ENCODE measurements around the gene CCDC154. TPM values are rescaled to one million over a fixed set of nuclear protein-coding genes. Genes with fewer than 3 reads are reported as not detected.
A peak's percentile ranks its signal among the peaks of the same experiment; 100 is the strongest.

CCDC154 gene
- total and polyA plus RNA-seq, 4 donors: 0.59 to 3.9 (median 2.3) TPM

- 58% methylated on average over 40 of the region's 42 CpGs for WGBS (ENCODE audit: insufficient coverage)
- Histone ChIP-seq H3K36me3 (ENCODE audit: control insufficient read depth, insufficient read depth, low read length) (peaks cover 18% of the 10 kb centered on the region), H3K4me3 (ENCODE audit: low read depth, low read length) (no peak overlapping the region), H3K4me1 (ENCODE audit: control insufficient read depth, insufficient read depth, low read length) (peaks cover 25% of the 10 kb centered on the region), H3K27me3 (ENCODE audit: control insufficient read depth, insufficient read depth, low read length) (no peaks in the 10 kb centered on the region), H3K9me3 (ENCODE audit: control insufficient read depth, insufficient read depth, low read length) (no peaks in the 10 kb centered on the region), H3K27ac (ENCODE audit: low read depth, low read length) (no peak overlapping the region)
- DNase-seq (ENCODE audit: low read depth in 4 of 6, low spot score in 6 of 6): peak in 1 of 6 donors; percentile 32
Observed at GRCh38 chr16:1426734-1427471, 17.5 kb downstream of the CCDC154 start.

DNA sequence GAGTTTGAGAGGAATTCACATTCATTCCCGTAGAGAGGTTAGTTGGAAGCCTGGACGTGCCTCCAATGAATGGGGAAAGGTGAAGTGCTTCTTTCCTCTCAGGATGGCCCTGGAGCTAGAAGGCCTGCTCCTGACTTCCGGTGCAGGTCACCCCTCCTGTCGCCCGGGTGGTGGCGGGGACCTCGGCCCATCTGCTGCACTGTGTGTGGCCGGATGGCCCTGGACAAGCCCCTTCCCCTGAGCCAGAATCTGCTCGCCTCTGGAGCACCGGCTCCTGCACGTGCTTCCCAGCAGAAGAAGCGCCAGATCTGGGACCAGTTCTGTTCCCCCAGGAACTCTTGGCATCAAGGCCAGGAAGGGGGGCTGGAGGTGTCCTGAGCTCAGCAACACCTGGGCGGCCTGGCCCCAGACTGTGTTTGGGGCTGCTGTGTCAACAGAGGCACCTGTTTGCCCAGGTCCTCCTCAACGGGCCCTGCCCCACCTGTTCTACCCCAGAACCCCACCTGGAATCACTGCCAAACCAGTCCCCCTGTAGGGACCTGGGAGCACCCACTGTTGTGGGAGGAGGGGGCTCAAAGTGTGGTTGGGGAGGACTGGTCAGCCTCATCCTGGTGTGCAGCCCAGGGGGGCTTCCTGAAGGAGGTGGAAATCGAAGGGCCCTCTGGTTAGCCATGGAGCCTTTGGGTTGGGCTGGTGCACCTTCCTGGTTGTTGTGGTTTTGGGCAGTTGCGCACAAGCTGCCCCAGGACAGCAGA is 18.6 kb downstream of the CCDC154 start:
- Histone ChIP-seq H3K27ac (ENCODE audit: low read depth, low read length) (no peak overlapping the region), H3K36me3 (ENCODE audit: control insufficient read depth, insufficient read depth, low read length) (peaks cover 13% of the 10 kb centered on the region), H3K4me1 (ENCODE audit: control insufficient read depth, insufficient read depth, low read length) (peaks cover 26% of the 10 kb centered on the region), H3K9me3 (ENCODE audit: control insufficient read depth, insufficient read depth, low read length) (no peaks in the 10 kb centered on the region), H3K4me3 (ENCODE audit: low read depth, low read length) (no peak overlapping the region), H3K27me3 (ENCODE audit: control insufficient read depth, insufficient read depth, low read length) (no peaks in the 10 kb centered on the region)
- 89% methylated on average over 15 of the region's 16 CpGs for WGBS (ENCODE audit: insufficient coverage)
- DNase-seq (ENCODE audit: low read depth in 4 of 6, low spot score in 6 of 6): no peak

- no peak overlapping the region for H3K27ac ChIP-seq (ENCODE audit: low read depth, low read length)
- peaks cover 16% of the 10 kb centered on the region for H3K36me3 ChIP-seq (ENCODE audit: control insufficient read depth, insufficient read depth, low read length)
- WGBS (ENCODE audit: insufficient coverage): 60% methylated on average over 6 of the region's 12 CpGs
- no peaks in the 10 kb centered on the region for H3K27me3 ChIP-seq (ENCODE audit: control insufficient read depth, insufficient read depth, low read length)
- no peak for DNase-seq (ENCODE audit: low read depth in 4 of 6, low spot score in 6 of 6)
- peaks cover 23% of the 10 kb centered on the region for H3K4me1 ChIP-seq (ENCODE audit: control insufficient read depth, insufficient read depth, low read length)
- H3K9me3 ChIP-seq (ENCODE audit: control insufficient read depth, insufficient read depth, low read length): no peaks in the 10 kb centered on the region
- H3K4me3 ChIP-seq (ENCODE audit: low read depth, low read length): no peak overlapping the region
Observed at GRCh38 chr16:1424028-1424427, 20.3 kb downstream of the CCDC154 start.

GRCh38 chr16:1422076-1422475 is 22.3 kb downstream of the CCDC154 start:
- 86% methylated on average over 9 of the region's 10 CpGs for WGBS (ENCODE audit: insufficient coverage)
- Histone ChIP-seq H3K4me1 (ENCODE audit: control insufficient read depth, insufficient read depth, low read length) (peaks cover 34% of the 10 kb centered on the region), H3K27ac (ENCODE audit: low read depth, low read length) (no peak overlapping the region)

DNA sequence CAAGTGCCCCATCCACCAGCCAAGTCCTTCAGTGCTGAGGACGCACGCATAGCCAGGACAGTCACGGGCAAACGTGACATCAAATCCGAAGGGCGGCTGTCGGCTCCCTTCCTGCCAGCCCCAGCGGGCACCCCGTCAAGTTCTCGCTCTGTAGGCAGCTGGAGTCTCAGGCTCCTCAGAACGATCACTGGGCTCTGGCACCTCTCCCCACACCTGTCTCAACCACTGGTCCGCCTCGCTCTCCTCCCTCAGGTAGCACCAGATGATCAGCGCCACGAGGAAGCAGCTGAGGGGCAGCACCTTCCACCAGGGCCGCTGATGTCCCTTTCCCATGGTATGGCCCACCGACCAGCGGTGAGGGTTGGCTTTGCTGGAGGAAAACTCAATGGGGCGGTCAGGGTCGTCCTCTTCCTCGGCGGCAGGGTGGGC is 24.2 kb downstream of the CCDC154 start:
- Histone ChIP-seq H3K27ac (ENCODE audit: low read depth, low read length) (peak overlapping the region; percentile 64), H3K9me3 (ENCODE audit: control insufficient read depth, insufficient read depth, low read length) (no peaks in the 10 kb centered on the region), H3K36me3 (ENCODE audit: control insufficient read depth, insufficient read depth, low read length) (peaks cover 12% of the 10 kb centered on the region), H3K4me1 (ENCODE audit: control insufficient read depth, insufficient read depth, low read length) (peaks cover 29% of the 10 kb centered on the region), H3K4me3 (ENCODE audit: low read depth, low read length) (peak overlapping the region; percentile 97), H3K27me3 (ENCODE audit: control insufficient read depth, insufficient read depth, low read length) (no peaks in the 10 kb centered on the region)
- 2% methylated on average over 22 of the region's 22 CpGs for WGBS (ENCODE audit: insufficient coverage)
- DNase-seq (ENCODE audit: low read depth in 4 of 6, low spot score in 6 of 6): no peak

More at GRCh38 chr16:1422076-1422475, 22.3 kb downstream of the CCDC154 start:
- Histone ChIP-seq H3K9me3 (ENCODE audit: control insufficient read depth, insufficient read depth, low read length) (no peaks in the 10 kb centered on the region), H3K4me3 (ENCODE audit: low read depth, low read length) (no peak overlapping the region), H3K36me3 (ENCODE audit: control insufficient read depth, insufficient read depth, low read length) (peaks cover 20% of the 10 kb centered on the region), H3K27me3 (ENCODE audit: control insufficient read depth, insufficient read depth, low read length) (no peaks in the 10 kb centered on the region)
- no peak for DNase-seq (ENCODE audit: low read depth in 4 of 6, low spot score in 6 of 6)

- Histone ChIP-seq H3K4me1 (ENCODE audit: control insufficient read depth, insufficient read depth, low read length) (peaks cover 42% of the 10 kb centered on the region), H3K9me3 (ENCODE audit: control insufficient read depth, insufficient read depth, low read length) (no peaks in the 10 kb centered on the region), H3K27me3 (ENCODE audit: control insufficient read depth, insufficient read depth, low read length) (no peaks in the 10 kb centered on the region), H3K36me3 (ENCODE audit: control insufficient read depth, insufficient read depth, low read length) (peaks cover 24% of the 10 kb centered on the region), H3K27ac (ENCODE audit: low read depth, low read length) (no peak overlapping the region), H3K4me3 (ENCODE audit: low read depth, low read length) (no peak overlapping the region)
- 83% methylated on average over 3 of the region's 3 CpGs for WGBS (ENCODE audit: insufficient coverage)
- DNase-seq (ENCODE audit: low read depth in 4 of 6, low spot score in 6 of 6): no peak
Observed at GRCh38 chr16:1416521-1416941, 27.8 kb downstream of the CCDC154 start.

DNA sequence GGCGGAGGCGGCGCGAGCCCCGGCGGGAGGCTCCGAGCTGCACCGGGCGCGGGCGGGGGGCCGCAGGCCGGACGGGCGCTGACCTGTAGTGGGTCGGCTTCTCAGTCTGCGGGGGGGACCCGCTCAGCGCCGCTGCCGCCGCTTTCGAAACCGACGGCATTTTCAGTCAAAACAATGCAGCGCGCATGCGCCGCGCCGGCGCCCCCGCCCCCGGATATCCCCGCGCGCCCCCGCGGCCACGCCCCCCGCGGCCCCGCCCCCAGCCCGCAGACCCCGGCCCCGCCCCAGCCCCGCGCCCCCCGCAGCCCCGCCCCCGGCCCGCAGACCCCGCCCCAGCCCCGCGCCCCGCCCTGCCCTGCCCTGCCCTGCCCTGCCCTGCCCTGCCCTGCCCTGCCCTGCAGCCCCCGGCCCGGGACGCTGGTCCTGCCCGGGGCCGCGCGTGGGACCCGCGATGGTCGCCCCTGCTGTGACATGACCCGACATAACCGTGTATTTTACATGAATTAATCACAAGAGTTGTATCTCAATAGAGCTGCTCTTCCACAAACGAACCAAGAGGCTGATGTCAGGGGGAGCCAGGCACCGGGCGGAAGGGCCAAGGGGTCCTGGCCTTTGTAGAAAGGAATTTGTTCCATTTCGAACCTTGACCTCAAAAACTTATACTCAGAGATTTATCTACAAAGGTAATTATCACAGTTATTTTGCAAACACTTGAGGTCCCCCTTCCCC is 29.7 kb downstream of the CCDC154 start, which contains the start of gene UNKL:
TSS of gene UNKL (minus strand) at position 173 of the 729 bp plus-strand sequence. CDS start at position 160, 13 bp downstream.
- Histone ChIP-seq H3K36me3 (ENCODE audit: control insufficient read depth, insufficient read depth, low read length) (peaks cover 28% of the 10 kb centered on the region), H3K4me1 (ENCODE audit: control insufficient read depth, insufficient read depth, low read length) (peaks cover 31% of the 10 kb centered on the region), H3K27ac (ENCODE audit: low read depth, low read length) (peak within 1 kb of the TSS; percentile 54), H3K4me3 (ENCODE audit: low read depth, low read length) (peak within 1 kb of the TSS; percentile 60), H3K27me3 (ENCODE audit: control insufficient read depth, insufficient read depth, low read length) (no peaks in the 10 kb centered on the region), H3K9me3 (ENCODE audit: control insufficient read depth, insufficient read depth, low read length) (no peaks in the 10 kb centered on the region)
- WGBS (ENCODE audit: insufficient coverage): 0% methylated on average over 61 of the region's 72 CpGs
- DNase-seq (ENCODE audit: low read depth in 4 of 6, low spot score in 6 of 6): peak in 5 of 6 donors; percentile 26 to 87 (median 52)

DNA sequence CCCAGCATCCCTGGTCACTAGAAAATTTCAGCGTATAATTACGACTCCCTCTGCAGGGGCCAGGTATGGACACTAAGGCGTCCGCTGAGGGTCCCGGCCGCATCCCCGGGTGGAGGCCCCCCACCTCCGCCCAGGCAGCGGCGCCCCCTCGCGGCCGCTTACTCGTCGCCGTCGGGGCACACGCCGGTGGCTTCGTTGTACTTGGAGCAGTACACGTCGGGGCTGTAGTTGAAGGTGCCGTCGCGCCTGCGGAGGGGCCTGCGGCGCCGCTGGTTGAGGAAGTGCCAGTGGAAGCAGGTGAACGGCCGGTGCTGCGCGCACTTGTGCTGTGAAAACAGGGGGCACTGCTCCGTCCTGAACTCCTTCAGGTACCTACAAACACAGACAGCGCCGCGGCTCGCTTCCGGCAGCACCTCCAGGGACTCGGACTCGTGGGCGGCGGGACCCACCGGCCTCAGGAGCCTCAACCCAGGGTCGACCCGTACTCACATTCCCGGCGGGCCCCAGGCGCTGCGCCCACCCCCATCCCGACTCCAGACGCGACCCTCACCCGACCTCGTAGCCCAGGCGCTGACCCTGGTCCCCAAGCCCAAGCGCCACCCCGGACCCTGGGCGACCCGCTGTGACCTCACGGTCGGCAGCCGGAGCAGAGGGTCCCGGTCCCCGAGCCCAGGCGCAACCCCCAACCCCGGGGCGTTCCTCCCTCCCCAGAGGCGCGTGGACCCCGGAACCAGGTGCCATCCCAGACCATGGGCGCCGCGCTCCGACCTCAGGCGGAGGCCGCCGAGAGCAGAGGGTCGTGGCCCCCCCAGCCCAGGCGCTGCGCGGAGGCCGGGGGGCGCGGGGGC is 30.4 kb downstream of the CCDC154 start:
- Histone ChIP-seq H3K9me3 (ENCODE audit: control insufficient read depth, insufficient read depth, low read length) (no peaks in the 10 kb centered on the region), H3K27me3 (ENCODE audit: control insufficient read depth, insufficient read depth, low read length) (no peaks in the 10 kb centered on the region), H3K4me1 (ENCODE audit: control insufficient read depth, insufficient read depth, low read length) (peaks cover 25% of the 10 kb centered on the region), H3K36me3 (ENCODE audit: control insufficient read depth, insufficient read depth, low read length) (peaks cover 28% of the 10 kb centered on the region), H3K27ac (ENCODE audit: low read depth, low read length) (no peak overlapping the region), H3K4me3 (ENCODE audit: low read depth, low read length) (peak overlapping the region; percentile 60)
- DNase-seq (ENCODE audit: low read depth in 4 of 6, low spot score in 6 of 6): peak in 2 of 6 donors; percentile 14 to 49
- 2% methylated on average over 85 of the region's 85 CpGs for WGBS (ENCODE audit: insufficient coverage)

GRCh38 chr16:1412847-1413246 is 31.5 kb downstream of the CCDC154 start:
- no peak overlapping the region for H3K4me3 ChIP-seq (ENCODE audit: low read depth, low read length)
- no peaks in the 10 kb centered on the region for H3K9me3 ChIP-seq (ENCODE audit: control insufficient read depth, insufficient read depth, low read length)
- H3K27ac ChIP-seq (ENCODE audit: low read depth, low read length): no peak overlapping the region
- peaks cover 20% of the 10 kb centered on the region for H3K36me3 ChIP-seq (ENCODE audit: control insufficient read depth, insufficient read depth, low read length)
- WGBS (ENCODE audit: insufficient coverage): no CpG with 5 or more reads among the region's 2 CpGs
- peaks cover 25% of the 10 kb centered on the region for H3K4me1 ChIP-seq (ENCODE audit: control insufficient read depth, insufficient read depth, low read length)
- no peak for DNase-seq (ENCODE audit: low read depth in 4 of 6, low spot score in 6 of 6)
- no peaks in the 10 kb centered on the region for H3K27me3 ChIP-seq (ENCODE audit: control insufficient read depth, insufficient read depth, low read length)

Measured in spinal cord (tissue), 10 donors.